HepG2 (cell line): ENCODE data around the gene MTUS2. TPM values are rescaled to one million over a fixed set of nuclear protein-coding genes. Genes with fewer than 3 reads are reported as not detected.

Experiments used
- AKAP8 ChIP-seq: sonication (generic); formaldehyde crosslinking; IDR thresholded peaks from 2 replicates; pipeline ENCODE4 v1.5.1; 2020; ENCODE audit warnings: mild to moderate bottlenecking, missing genetic modification reagents
- ZNF563 ChIP-seq: sonication (generic); formaldehyde crosslinking; IDR thresholded peaks from 2 replicates; pipeline ENCODE4 v1.8.0; 2022; ENCODE audit warnings: mild to moderate bottlenecking, moderate library complexity, missing genetic modification reagents
- ZNF775 ChIP-seq: sonication (generic); formaldehyde crosslinking; IDR thresholded peaks from 2 replicates; pipeline ENCODE4 v1.4.0; 2020; ENCODE audit warnings: missing genetic modification reagents, mild to moderate bottlenecking, moderate library complexity, borderline replicate concordance
- polyA plus RNA-seq, 8 experiments: library from polyadenylated mRNA; depleted of rRNA in 3 of 8; stranded (reverse) in 7 of 8; unstranded in 1 of 8; fragments of >200 nt; fragmentation: Illumina TruSeq in 4 of 8; extraction: Trizol in 4 of 8; gene quantifications; 2 replicates each; pipeline versions ENCODE4 v1.2.1 to v1.2.3, GENCODE V29; 2011 to 2016; ENCODE audit warnings: low read depth in 4 of 8, missing spikeins in 1 of 8, mixed read lengths in 1 of 8; ENCODE audit not compliant: insufficient read depth in 1 of 8
- total RNA-seq, 5 experiments: library from RNA; depleted of rRNA; stranded (reverse); fragments of >200 nt; fragmentation: Illumina TruSeq; extraction: Trizol; gene quantifications; 2 replicates each; pipeline ENCODE4 v1.2.3, GENCODE V29; 2016; ENCODE audit warnings: low read depth in 1 of 5
- TF ChIP-seq, protein P1 (sequence below): fragments of 450-650 bp; IDR thresholded peaks from 2 replicates; pipeline ENCODE4 v1.6.1; 2017; ENCODE audit warnings: mild to moderate bottlenecking
- TF ChIP-seq, protein P2 (sequence below): sonication (generic); formaldehyde crosslinking; IDR thresholded peaks from 2 replicates; pipeline ENCODE4 v1.5.0; 2020; ENCODE audit warnings: mild to moderate bottlenecking, missing genetic modification reagents, borderline replicate concordance
- TF ChIP-seq, protein P3 (sequence below): sonication (generic); formaldehyde crosslinking; IDR thresholded peaks from 2 replicates; pipeline ENCODE4 v1.4.0; 2020; ENCODE audit warnings: missing genetic modification reagents

MTUS2 gene
- total and polyA plus RNA-seq, 2 of the 13 experiments (the other 11 are each of a cell fraction or from before 2014, with no cell fraction given), result not detected

DNA sequence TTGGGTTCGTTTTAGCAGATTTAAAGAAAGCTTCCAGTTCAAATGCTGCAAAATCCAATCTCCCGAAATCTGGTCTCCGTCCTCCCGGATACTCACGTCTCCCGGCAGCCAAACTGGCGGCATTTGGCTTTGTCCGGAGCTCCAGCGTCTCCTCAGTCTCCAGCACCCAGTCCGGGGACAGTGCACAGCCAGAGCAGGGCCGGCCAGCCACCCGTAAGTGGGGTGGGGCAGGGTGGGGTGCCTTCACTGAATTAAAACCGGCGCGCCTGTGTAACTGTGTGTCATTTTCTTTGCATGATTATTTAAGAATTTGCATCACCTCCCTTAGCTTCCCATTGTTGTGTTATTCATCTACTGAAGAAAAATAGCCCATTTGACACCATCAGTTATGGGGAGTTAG, 280.6 kb downstream of the MTUS2 start (continued):
- TF ChIP-seq, protein P1, sequence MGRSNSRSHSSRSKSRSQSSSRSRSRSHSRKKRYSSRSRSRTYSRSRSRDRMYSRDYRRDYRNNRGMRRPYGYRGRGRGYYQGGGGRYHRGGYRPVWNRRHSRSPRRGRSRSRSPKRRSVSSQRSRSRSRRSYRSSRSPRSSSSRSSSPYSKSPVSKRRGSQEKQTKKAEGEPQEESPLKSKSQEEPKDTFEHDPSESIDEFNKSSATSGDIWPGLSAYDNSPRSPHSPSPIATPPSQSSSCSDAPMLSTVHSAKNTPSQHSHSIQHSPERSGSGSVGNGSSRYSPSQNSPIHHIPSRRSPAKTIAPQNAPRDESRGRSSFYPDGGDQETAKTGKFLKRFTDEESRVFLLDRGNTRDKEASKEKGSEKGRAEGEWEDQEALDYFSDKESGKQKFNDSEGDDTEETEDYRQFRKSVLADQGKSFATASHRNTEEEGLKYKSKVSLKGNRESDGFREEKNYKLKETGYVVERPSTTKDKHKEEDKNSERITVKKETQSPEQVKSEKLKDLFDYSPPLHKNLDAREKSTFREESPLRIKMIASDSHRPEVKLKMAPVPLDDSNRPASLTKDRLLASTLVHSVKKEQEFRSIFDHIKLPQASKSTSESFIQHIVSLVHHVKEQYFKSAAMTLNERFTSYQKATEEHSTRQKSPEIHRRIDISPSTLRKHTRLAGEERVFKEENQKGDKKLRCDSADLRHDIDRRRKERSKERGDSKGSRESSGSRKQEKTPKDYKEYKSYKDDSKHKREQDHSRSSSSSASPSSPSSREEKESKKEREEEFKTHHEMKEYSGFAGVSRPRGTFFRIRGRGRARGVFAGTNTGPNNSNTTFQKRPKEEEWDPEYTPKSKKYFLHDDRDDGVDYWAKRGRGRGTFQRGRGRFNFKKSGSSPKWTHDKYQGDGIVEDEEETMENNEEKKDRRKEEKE, result no peak
- TF ChIP-seq ZNF775 (CRISPR knock-in tag) (no peak), ZNF563 (CRISPR knock-in tag) (no peak), AKAP8 (CRISPR knock-in tag) (no peak)
- TF ChIP-seq, protein P2, sequence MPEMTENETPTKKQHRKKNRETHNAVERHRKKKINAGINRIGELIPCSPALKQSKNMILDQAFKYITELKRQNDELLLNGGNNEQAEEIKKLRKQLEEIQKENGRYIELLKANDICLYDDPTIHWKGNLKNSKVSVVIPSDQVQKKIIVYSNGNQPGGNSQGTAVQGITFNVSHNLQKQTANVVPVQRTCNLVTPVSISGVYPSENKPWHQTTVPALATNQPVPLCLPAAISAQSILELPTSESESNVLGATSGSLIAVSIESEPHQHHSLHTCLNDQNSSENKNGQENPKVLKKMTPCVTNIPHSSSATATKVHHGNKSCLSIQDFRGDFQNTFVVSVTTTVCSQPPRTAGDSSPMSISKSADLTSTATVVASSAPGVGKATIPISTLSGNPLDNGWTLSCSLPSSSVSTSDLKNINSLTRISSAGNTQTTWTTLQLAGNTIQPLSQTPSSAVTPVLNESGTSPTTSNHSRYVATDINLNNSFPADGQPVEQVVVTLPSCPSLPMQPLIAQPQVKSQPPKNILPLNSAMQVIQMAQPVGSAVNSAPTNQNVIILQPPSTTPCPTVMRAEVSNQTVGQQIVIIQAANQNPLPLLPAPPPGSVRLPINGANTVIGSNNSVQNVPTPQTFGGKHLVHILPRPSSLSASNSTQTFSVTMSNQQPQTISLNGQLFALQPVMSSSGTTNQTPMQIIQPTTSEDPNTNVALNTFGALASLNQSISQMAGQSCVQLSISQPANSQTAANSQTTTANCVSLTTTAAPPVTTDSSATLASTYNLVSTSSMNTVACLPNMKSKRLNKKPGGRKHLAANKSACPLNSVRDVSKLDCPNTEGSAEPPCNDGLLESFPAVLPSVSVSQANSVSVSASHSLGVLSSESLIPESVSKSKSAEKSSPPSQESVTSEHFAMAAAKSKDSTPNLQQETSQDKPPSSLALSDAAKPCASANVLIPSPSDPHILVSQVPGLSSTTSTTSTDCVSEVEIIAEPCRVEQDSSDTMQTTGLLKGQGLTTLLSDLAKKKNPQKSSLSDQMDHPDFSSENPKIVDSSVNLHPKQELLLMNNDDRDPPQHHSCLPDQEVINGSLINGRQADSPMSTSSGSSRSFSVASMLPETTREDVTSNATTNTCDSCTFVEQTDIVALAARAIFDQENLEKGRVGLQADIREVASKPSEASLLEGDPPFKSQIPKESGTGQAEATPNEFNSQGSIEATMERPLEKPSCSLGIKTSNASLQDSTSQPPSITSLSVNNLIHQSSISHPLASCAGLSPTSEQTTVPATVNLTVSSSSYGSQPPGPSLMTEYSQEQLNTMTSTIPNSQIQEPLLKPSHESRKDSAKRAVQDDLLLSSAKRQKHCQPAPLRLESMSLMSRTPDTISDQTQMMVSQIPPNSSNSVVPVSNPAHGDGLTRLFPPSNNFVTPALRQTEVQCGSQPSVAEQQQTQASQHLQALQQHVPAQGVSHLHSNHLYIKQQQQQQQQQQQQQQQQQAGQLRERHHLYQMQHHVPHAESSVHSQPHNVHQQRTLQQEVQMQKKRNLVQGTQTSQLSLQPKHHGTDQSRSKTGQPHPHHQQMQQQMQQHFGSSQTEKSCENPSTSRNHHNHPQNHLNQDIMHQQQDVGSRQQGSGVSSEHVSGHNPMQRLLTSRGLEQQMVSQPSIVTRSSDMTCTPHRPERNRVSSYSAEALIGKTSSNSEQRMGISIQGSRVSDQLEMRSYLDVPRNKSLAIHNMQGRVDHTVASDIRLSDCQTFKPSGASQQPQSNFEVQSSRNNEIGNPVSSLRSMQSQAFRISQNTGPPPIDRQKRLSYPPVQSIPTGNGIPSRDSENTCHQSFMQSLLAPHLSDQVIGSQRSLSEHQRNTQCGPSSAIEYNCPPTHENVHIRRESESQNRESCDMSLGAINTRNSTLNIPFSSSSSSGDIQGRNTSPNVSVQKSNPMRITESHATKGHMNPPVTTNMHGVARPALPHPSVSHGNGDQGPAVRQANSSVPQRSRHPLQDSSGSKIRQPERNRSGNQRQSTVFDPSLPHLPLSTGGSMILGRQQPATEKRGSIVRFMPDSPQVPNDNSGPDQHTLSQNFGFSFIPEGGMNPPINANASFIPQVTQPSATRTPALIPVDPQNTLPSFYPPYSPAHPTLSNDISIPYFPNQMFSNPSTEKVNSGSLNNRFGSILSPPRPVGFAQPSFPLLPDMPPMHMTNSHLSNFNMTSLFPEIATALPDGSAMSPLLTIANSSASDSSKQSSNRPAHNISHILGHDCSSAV, result no peak
- TF ChIP-seq, protein P3, sequence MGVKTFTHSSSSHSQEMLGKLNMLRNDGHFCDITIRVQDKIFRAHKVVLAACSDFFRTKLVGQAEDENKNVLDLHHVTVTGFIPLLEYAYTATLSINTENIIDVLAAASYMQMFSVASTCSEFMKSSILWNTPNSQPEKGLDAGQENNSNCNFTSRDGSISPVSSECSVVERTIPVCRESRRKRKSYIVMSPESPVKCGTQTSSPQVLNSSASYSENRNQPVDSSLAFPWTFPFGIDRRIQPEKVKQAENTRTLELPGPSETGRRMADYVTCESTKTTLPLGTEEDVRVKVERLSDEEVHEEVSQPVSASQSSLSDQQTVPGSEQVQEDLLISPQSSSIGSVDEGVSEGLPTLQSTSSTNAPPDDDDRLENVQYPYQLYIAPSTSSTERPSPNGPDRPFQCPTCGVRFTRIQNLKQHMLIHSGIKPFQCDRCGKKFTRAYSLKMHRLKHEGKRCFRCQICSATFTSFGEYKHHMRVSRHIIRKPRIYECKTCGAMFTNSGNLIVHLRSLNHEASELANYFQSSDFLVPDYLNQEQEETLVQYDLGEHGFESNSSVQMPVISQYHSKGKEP (CRISPR knock-in tag), result no peak
